Hepatocyte (in vitro differentiated cells): ENCODE data around the gene NUDCD2. TPM values are rescaled to one million over a fixed set of nuclear protein-coding genes. Genes with fewer than 3 reads are reported as not detected.
A peak's percentile ranks its signal among the peaks of the same experiment; 100 is the strongest.
"Not testable (repeated sequence)": the region's sequence is repeated elsewhere in the genome, so short reads cannot be mapped to it uniquely, and the experiment has no call there.

Experiments
- DNase-seq: peaks from one replicate; pipeline ENCODE4 v3.0.0-alpha.2; 2016; ENCODE audit warnings: low spot score
- H2AFZ ChIP-seq: fragments of 200-600 bp; sonication (generic); 2 replicates; pipeline ENCODE4 v1.6.0; 2016; ENCODE audit warnings: antibody characterized with exemption, mild to moderate bottlenecking
- H3K27ac ChIP-seq: fragments of 200-600 bp; sonication (generic); 2 replicates; pipeline ENCODE4 v1.5.1; 2016; ENCODE audit warnings: mild to moderate bottlenecking
- H3K27me3 ChIP-seq: fragments of 200-600 bp; sonication (generic); 2 replicates; pipeline ENCODE4 v1.6.1; 2016
- H3K36me3 ChIP-seq: fragments of 200-600 bp; sonication (generic); replicated peaks from 2 replicates; pipeline ENCODE4 v1.5.1; 2016; ENCODE audit warnings: low read depth; ENCODE audit not compliant: insufficient read depth
- H3K4me1 ChIP-seq: fragments of 200-600 bp; sonication (generic); 2 replicates; pipeline ENCODE4 v1.5.1; 2016; ENCODE audit warnings: mild to moderate bottlenecking, moderate library complexity; ENCODE audit not compliant: insufficient read depth
- H3K4me2 ChIP-seq: fragments of 200-600 bp; sonication (generic); 2 replicates; pipeline ENCODE4 v1.6.0; 2016
- H3K4me3 ChIP-seq: fragments of 200-600 bp; sonication (generic); 2 replicates; pipeline ENCODE4 v1.5.1; 2016; ENCODE audit warnings: mild to moderate bottlenecking
- H3K79me2 ChIP-seq: fragments of 200-600 bp; sonication (generic); 2 replicates; pipeline ENCODE4 v1.6.0; 2017; ENCODE audit warnings: mild to moderate bottlenecking
- H3K9me2 ChIP-seq: fragments of 200-600 bp; sonication (generic); replicated peaks from 2 replicates; pipeline ENCODE4 v1.6.0; 2017; ENCODE audit warnings: mild to moderate bottlenecking; ENCODE audit not compliant: insufficient read depth
- H3K9me3 ChIP-seq: fragments of 200-600 bp; sonication (generic); 2 replicates; pipeline ENCODE4 v1.5.1; 2016; ENCODE audit warnings: low read depth, mild to moderate bottlenecking
- H4K20me1 ChIP-seq: fragments of 200-600 bp; sonication (generic); 2 replicates; pipeline ENCODE4 v1.6.0; 2016; ENCODE audit warnings: mild to moderate bottlenecking; ENCODE audit not compliant: insufficient read depth, poor library complexity, severe bottlenecking
- EZH2 ChIP-seq: fragments of 200-600 bp; sonication (generic); IDR thresholded peaks from 2 replicates; pipeline ENCODE4 v1.6.1; 2016; ENCODE audit warnings: antibody characterized with exemption, mild to moderate bottlenecking, borderline replicate concordance
- EZH2phosphoT487 ChIP-seq: fragments of 200-600 bp; sonication (generic); IDR thresholded peaks from one replicate; pipeline ENCODE4 v1.6.1; 2018; ENCODE audit warnings: antibody characterized with exemption, mild to moderate bottlenecking, low read depth, moderate library complexity; ENCODE audit not compliant: unreplicated experiment, severe bottlenecking
- WGBS: methylation state at CpG from one replicate; pipeline ENCODE4 v1.1.6; 2016; ENCODE audit warnings: low lambda C conversion rate; ENCODE audit errors: missing lambda C conversion rate; 5-methylcytosine and 5-hydroxymethylcytosine counted together
- polyA plus RNA-seq: library from polyadenylated mRNA; unstranded; fragments of >200 nt; fragmentation: Nextera tagmentation; extraction: Ambion mirVana; gene quantifications from 2 replicates; pipeline ENCODE4 v1.2.1, GENCODE V29; 2016
- total RNA-seq: library from RNA; depleted of rRNA; stranded (reverse); fragments of >200 nt; gene quantifications from 2 replicates; pipeline ENCODE4 v1.2.3, GENCODE V29; 2014
- TF ChIP-seq, protein P1 (sequence below): fragments of 200-600 bp; sonication (generic); IDR thresholded peaks from 2 replicates; pipeline ENCODE4 v1.5.1; 2016; ENCODE audit warnings: antibody characterized with exemption, mild to moderate bottlenecking; ENCODE audit not compliant: poor library complexity

The NUDCD2 gene
- total and polyA plus RNA-seq, 2 experiments from 2014 or later = 18.8 to 79.5 TPM

GRCh38 chr5:163434401-163434866, 25.5 kb downstream of the NUDCD2 start:
- peak; percentile 64 for DNase-seq
- peaks cover 10% of the 10 kb centered on the region for H3K4me1 ChIP-seq
- H3K9me2 ChIP-seq = no peaks in the 10 kb centered on the region
- 22% methylated on average over 3 of the region's 3 CpGs for WGBS
- no peak overlapping the region for H3K4me3 ChIP-seq
- H4K20me1 ChIP-seq = peaks cover 14% of the 10 kb centered on the region
- H3K27me3 ChIP-seq = no peaks in the 10 kb centered on the region
- H3K79me2 ChIP-seq = peaks cover 19% of the 10 kb centered on the region
- H3K9me3 ChIP-seq = no peaks in the 10 kb centered on the region
- no peaks in the 10 kb centered on the region for H3K36me3 ChIP-seq
- TF ChIP-seq EZH2phosphoT487 (no peak), EZH2 (no peak)
- TF ChIP-seq, protein P1, sequence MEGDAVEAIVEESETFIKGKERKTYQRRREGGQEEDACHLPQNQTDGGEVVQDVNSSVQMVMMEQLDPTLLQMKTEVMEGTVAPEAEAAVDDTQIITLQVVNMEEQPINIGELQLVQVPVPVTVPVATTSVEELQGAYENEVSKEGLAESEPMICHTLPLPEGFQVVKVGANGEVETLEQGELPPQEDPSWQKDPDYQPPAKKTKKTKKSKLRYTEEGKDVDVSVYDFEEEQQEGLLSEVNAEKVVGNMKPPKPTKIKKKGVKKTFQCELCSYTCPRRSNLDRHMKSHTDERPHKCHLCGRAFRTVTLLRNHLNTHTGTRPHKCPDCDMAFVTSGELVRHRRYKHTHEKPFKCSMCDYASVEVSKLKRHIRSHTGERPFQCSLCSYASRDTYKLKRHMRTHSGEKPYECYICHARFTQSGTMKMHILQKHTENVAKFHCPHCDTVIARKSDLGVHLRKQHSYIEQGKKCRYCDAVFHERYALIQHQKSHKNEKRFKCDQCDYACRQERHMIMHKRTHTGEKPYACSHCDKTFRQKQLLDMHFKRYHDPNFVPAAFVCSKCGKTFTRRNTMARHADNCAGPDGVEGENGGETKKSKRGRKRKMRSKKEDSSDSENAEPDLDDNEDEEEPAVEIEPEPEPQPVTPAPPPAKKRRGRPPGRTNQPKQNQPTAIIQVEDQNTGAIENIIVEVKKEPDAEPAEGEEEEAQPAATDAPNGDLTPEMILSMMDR = no peak
- H3K27ac ChIP-seq = peak overlapping the region; percentile 78
- H3K4me2 ChIP-seq = peak overlapping the region; percentile 2
- H2AFZ ChIP-seq = no peak overlapping the region

GRCh38 chr5:163433271-163433670, 26.6 kb downstream of the NUDCD2 start:
- Histone ChIP-seq H3K27ac (peak overlapping the region; percentile 78), H3K9me2 (no peaks in the 10 kb centered on the region), H3K79me2 (peaks cover 7% of the 10 kb centered on the region), H4K20me1 (peaks cover 4% of the 10 kb centered on the region), H3K36me3 (no peaks in the 10 kb centered on the region), H3K4me2 (peak overlapping the region; percentile 28), H3K9me3 (no peaks in the 10 kb centered on the region), H3K27me3 (no peaks in the 10 kb centered on the region), H2AFZ (no peak overlapping the region), H3K4me3 (no peak overlapping the region), H3K4me1 (peaks cover 9% of the 10 kb centered on the region)
- WGBS = 39% methylated on average over 5 of the region's 5 CpGs
- DNase-seq = no peak
- TF ChIP-seq EZH2phosphoT487 (no peak), EZH2 (no peak)
- TF ChIP-seq, protein P1 = no peak

GRCh38 chr5:163432544-163432943, 27.4 kb downstream of the NUDCD2 start:
- TF ChIP-seq, protein P1 = no peak
- no peak for TF ChIP-seq EZH2phosphoT487
- TF ChIP-seq EZH2 = no peak
- Histone ChIP-seq H3K27ac (peak overlapping the region; percentile 78), H3K4me1 (peaks cover 9% of the 10 kb centered on the region), H3K9me3 (no peaks in the 10 kb centered on the region), H3K36me3 (no peaks in the 10 kb centered on the region), H4K20me1 (no peaks in the 10 kb centered on the region), H3K27me3 (no peaks in the 10 kb centered on the region), H3K79me2 (peaks cover under 1% of the 10 kb centered on the region), H3K4me3 (no peak overlapping the region), H3K9me2 (no peaks in the 10 kb centered on the region), H3K4me2 (peak overlapping the region; percentile 28), H2AFZ (no peak overlapping the region)
- no peak for DNase-seq
- 60% methylated on average over 1 of the region's 1 CpG for WGBS

DNA sequence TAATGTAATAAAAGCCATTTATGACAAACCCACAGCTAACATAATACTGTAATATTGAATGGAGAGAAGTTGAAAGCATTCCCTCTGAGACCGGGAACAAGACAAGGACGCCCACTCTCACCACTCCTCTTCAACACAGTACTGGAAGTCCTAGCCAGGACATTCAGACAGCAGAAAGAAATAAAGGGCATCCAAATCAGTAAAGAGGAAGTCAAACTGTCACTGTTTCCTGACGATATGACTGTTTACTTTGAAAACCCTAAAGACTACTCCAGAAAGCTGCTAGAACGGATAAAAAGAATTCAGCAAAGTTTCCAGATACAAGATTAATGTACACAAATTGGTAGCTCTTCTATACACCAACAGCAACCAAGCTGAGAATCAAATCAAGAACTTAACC, 33.8 kb downstream of the NUDCD2 start:
- H3K4me1 ChIP-seq, H4K20me1 ChIP-seq, H3K4me3 ChIP-seq, H3K79me2 ChIP-seq, H3K27me3 ChIP-seq, H3K36me3 ChIP-seq, DNase-seq, H3K9me2 ChIP-seq, H3K4me2 ChIP-seq, H3K27ac ChIP-seq, H2AFZ ChIP-seq, H3K9me3 ChIP-seq: not testable (repeated sequence)
- 85% methylated on average over 4 of the region's 4 CpGs for WGBS
